ENCODE measurements around the gene SLC19A1. TPM values are rescaled to one million over a fixed set of nuclear protein-coding genes. Genes with fewer than 3 reads are reported as not detected.

SLC19A1 gene
- polyA plus RNA-seq, 3 donors, result 25.0 to 53.0 (median 39.9) TPM

- Mint-ChIP-seq H3K9me3 (no peaks in the 10 kb centered on the region), H3K4me3 (peak overlapping the region; percentile 70 to 78), H3K27me3 (ENCODE audit: low read depth in 3 of 3) (peaks cover 0 to 6% (median 0%) of the 10 kb centered on the region in 3 donors), H3K4me1 (peaks cover 38% of the 10 kb centered on the region), H3K27ac (peak overlapping the region; percentile 28 to 84 (median 70)), H3K36me3 (peaks cover 3 to 12% of the 10 kb centered on the region in 2 donors)
- peak overlapping the region; percentile 25 to 77 (median 41) for H3K4me3 ChIP-seq (replicated peaks in 1 of 3; ENCODE audit: low read depth in 2 of 3, low read length in 3 of 3)
- peak overlapping the region; percentile 70 for H2AFZ ChIP-seq (ENCODE audit: insufficient read depth, low read depth, low read length, poor library complexity, severe bottlenecking)
- peaks cover 37% of the 10 kb centered on the region for H3K79me2 ChIP-seq (ENCODE audit: insufficient read depth, low read length)
- H3K27me3 ChIP-seq (ENCODE audit: control insufficient read depth in 2 of 2, insufficient read depth in 2 of 2, low read length in 2 of 2), result no peaks in the 10 kb centered on the region
- TF ChIP-seq CTCF (IDR thresholded peaks at IDR 0.05), result no peak
- H3K9me3 ChIP-seq (replicated peaks in 1 of 2; ENCODE audit: control insufficient read depth in 1 of 2, insufficient read depth in 1 of 2, low read length in 2 of 2), result no peaks in the 10 kb centered on the region
- H3K36me3 ChIP-seq (replicated peaks in 1 of 2; ENCODE audit: control insufficient read depth in 1 of 2, insufficient read depth in 2 of 2, low read length in 2 of 2), result peaks cover 2 to 9% of the 10 kb centered on the region in 2 donors
- peak overlapping the region; percentile 90 for H3K4me2 ChIP-seq (replicated peaks; ENCODE audit: extremely low read depth, low read length, poor library complexity, severe bottlenecking)
- peak in 1 of 3 donors; percentile 4 for DNase-seq
- peak overlapping the region; percentile 82 for H3K9ac ChIP-seq (ENCODE audit: insufficient read depth, low read length, poor library complexity, severe bottlenecking)
- peak overlapping the region; percentile 8 to 87 for H3K27ac ChIP-seq (ENCODE audit: low read depth in 1 of 2, low read length in 2 of 2)
- peaks cover 33 to 49% of the 10 kb centered on the region in 2 donors for H3K4me1 ChIP-seq (ENCODE audit: control insufficient read depth in 1 of 2, insufficient read depth in 2 of 2, low read length in 2 of 2)
- intact Hi-C loops (cut with micrococcal nuclease), result loop anchor here in 1 of 2 donors (10.0 kb wide), 1 partner anchor 249 kb away; no protein-coding TSS in a partner anchor
- peaks cover 16% of the 10 kb centered on the region for H4K20me1 ChIP-seq (ENCODE audit: insufficient read depth, low read length)
- 55% methylated on average over 18 of the region's 23 CpGs for WGBS (ENCODE audit: insufficient coverage)
Measured at GRCh38 chr21:45543710-45544448, 1.6 kb upstream of the SLC19A1 start.

- Histone ChIP-seq H3K36me3 (replicated peaks in 1 of 2; ENCODE audit: control insufficient read depth in 1 of 2, insufficient read depth in 2 of 2, low read length in 2 of 2) (peaks cover 4 to 15% of the 10 kb centered on the region in 2 donors), H3K4me1 (ENCODE audit: control insufficient read depth in 1 of 2, insufficient read depth in 2 of 2, low read length in 2 of 2) (peaks cover 32 to 49% of the 10 kb centered on the region in 2 donors), H3K4me3 (replicated peaks in 1 of 3; ENCODE audit: low read depth in 2 of 3, low read length in 3 of 3) (peak overlapping the region; percentile 25 to 77 (median 41)), H2AFZ (ENCODE audit: insufficient read depth, low read depth, low read length, poor library complexity, severe bottlenecking) (peak overlapping the region; percentile 70), H3K4me2 (replicated peaks; ENCODE audit: extremely low read depth, low read length, poor library complexity, severe bottlenecking) (peak overlapping the region; percentile 90), H3K27ac (ENCODE audit: low read depth in 1 of 2, low read length in 2 of 2) (peak overlapping the region; percentile 31 to 87), H3K27me3 (ENCODE audit: control insufficient read depth in 2 of 2, insufficient read depth in 2 of 2, low read length in 2 of 2) (no peaks in the 10 kb centered on the region), H3K9me3 (replicated peaks in 1 of 2; ENCODE audit: control insufficient read depth in 1 of 2, insufficient read depth in 1 of 2, low read length in 2 of 2) (no peaks in the 10 kb centered on the region), H3K79me2 (ENCODE audit: insufficient read depth, low read length) (peaks cover 42% of the 10 kb centered on the region), H4K20me1 (ENCODE audit: insufficient read depth, low read length) (peaks cover 16% of the 10 kb centered on the region), H3K9ac (ENCODE audit: insufficient read depth, low read length, poor library complexity, severe bottlenecking) (peak overlapping the region; percentile 82)
- Mint-ChIP-seq H3K27ac (peak overlapping the region; percentile 28 to 84 (median 70)), H3K36me3 (peaks cover 5 to 15% of the 10 kb centered on the region in 2 donors), H3K4me1 (peaks cover 38% of the 10 kb centered on the region), H3K4me3 (peak overlapping the region; percentile 70 to 78), H3K9me3 (no peaks in the 10 kb centered on the region), H3K27me3 (ENCODE audit: low read depth in 3 of 3) (peaks cover 0 to 6% (median 0%) of the 10 kb centered on the region in 3 donors)
- DNase-seq, result peak in 1 of 3 donors; percentile 6
- WGBS (ENCODE audit: insufficient coverage), result 28% methylated on average over 11 of the region's 11 CpGs
- intact Hi-C loops (cut with micrococcal nuclease), result loop anchor here in 1 of 2 donors (10.0 kb wide), 1 partner anchor 249 kb away; no protein-coding TSS in a partner anchor
- no peak for TF ChIP-seq CTCF (IDR thresholded peaks at IDR 0.05)
Measured at GRCh38 chr21:45543371-45543709, 1.1 kb upstream of the SLC19A1 start.
